Astrocyte (in vitro differentiated cells and primary cell): ENCODE measurements around the gene SV2C.

ENCODE experiments used
- CTCF ChIP-seq: IDR thresholded peaks from 2 replicates; pipeline ENCODE4 v1.5.1; 2011; ENCODE audit warnings: low read depth, mild to moderate bottlenecking, inconsistent platforms, low read length, moderate library complexity; ENCODE audit not compliant: insufficient read depth
- EZH2 ChIP-seq: IDR thresholded peaks from 2 replicates; pipeline ENCODE4 v1.6.1; 2012; ENCODE audit warnings: mild to moderate bottlenecking, low read length, inconsistent platforms; ENCODE audit not compliant: insufficient read depth

DNA sequence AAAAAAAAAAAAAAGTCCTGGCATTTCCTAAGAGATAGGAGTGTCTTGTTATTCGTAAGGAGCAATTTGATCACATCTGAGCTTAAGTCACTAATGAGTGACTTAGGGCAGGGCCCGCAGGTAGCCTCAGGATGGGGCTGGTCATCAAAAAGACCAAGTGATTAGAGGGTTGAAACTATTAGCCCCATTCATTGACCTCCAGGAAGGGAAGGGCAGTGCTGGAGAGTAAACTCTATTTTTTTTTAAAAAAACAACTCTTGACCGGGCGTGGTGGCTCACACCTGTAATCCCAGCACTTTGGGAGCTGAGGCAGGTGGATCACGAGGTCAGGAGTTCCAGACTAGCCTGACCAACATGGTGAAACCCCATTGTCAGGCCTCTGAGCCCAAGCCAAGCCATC, 273.7 kb downstream of the SV2C start:
- TF ChIP-seq CTCF (no peak), EZH2 (no peak)
